NCI-H748 treated with DMSO at 0.1 percent for 48 hours (cell line): ENCODE data around the gene IREB2.
A peak's percentile ranks its signal among the peaks of the same experiment; 100 is the strongest.
"Not testable (repeated sequence)": the region's sequence is repeated elsewhere in the genome, so short reads cannot be mapped to it uniquely, and the experiment has no call there.

Experiments
- DNase-seq: peaks from one replicate; lab custom pipeline; 2025; lab: John Stamatoyannopoulos, UW

IREB2 gene

DNA sequence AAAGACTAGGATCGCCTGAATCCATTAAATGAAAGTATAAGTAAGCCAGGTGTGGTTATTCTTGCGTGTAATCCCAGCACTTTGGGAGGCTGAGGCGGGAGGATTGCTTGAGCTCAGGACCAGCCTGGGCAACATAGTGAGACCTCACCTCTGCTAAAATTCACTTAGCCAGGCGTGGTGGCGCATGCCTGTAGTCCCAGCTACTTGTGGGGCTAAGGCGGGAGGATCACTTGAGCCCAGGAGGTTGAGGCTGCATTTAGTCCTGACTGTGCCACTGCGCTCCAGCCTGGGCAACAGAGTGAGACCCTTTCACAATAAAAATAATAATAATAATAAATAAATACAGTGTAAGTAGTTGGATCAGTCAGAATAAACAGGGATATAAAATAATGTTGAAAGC is 43.9 kb downstream of the IREB2 start:
- no peak for DNase-seq

DNA sequence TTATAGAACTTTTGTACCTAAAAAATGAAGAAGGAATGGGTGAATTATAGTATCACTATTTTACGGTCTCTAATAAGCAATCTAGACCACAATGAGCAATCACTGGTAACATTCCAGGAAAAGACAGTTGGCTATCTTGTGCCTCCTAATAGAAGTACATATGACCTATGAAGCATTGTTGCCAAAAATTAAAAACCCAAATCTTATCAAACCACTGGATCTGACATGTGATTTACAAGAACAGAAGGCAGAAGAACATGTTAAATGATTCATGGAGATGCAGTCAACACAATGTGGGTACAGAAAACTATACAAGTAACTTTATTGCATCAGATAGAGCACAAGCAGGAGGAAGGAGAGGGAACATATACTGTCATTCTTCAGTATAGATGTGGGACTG is 54.9 kb downstream of the IREB2 start:
- no peak for DNase-seq

DNA sequence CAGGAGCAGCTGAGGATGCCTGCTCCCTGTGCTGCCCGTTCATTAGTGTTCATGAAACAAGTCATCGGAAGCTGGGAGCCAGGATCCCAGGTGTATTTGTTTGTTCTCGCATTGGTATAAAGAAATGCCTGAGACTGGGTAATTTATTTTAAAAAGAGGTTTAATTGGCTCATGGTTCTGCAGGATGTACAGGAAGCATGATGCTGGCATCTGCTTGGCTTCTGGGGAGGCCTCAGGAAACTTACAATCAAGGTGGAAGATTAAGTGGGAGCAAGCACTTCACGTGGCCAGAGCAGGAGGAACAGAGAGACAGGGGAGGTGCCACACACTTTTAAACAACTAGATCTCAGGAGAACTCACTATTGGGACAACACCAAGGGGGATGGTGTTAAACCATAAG is 63.8 kb downstream of the IREB2 start:
- DNase-seq: no peak

DNA sequence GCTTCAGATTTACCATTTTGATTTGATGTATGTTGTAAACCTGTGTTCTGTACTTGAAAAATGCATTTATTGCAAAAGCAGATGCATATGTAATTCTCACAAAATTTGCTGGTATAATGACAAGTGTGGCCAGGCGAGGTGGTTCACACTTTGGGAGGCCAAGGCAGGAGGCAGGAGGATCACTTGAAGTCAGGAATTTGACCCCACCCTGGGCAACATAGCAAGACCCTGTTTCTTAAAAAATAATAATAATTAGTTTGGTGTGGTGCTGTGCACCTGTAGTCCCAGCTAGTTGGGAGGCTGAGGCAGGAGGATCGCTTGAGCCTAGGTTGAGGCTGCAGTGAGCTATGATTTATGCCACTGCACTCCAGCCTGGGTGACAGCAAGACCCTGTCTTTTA is 64.6 kb downstream of the IREB2 start:
- no peak for DNase-seq

DNA sequence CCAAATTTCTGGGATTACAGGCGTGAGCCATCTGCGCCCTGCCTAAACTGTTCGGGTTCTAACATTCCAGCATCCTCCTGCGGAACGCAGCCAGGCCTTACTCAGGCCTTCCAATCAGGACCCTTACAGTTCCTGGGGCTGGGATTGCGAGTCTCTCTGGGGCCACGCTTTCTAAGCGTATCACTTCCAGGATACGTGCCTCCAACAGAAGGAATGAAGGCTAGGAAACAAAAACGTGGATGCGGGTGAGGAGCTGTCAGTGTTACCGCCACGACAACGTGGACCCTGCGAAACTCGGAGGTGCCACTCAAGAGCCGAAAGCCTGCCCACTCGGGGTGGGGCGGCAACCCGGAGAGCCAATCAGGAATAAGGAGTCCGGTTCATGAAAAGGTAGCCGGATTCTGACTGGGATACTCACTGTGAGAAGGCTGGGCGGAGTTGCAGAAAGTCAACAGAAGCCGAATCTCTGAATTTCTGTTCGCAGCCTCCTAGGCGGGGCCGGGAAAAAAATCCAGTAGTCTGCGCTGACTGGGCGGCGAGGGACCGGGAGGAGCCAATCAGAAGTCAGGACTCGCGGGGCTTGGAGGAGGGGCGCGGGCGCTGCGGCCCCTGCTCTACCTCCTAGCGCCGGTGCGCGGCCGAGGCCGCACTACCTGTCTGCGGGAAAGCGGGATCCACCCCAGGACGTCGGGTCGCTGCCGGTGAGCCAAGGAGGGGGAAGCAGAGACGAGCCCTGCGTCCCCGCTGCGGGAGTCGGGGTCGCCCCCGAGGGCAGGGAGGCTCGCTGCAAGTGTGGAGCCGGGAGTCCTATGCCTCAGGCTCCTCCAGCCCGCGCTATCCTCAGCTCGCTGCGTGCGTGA is 69.2 kb downstream of the IREB2 start, which contains the start of gene HYKK:
Gene HYKK, plus strand, starts transcription at position 607 of the 860 bp plus-strand sequence. CDS start 5,512 bp downstream, outside the sequence.
- DNase-seq: peak; percentile 91

DNA sequence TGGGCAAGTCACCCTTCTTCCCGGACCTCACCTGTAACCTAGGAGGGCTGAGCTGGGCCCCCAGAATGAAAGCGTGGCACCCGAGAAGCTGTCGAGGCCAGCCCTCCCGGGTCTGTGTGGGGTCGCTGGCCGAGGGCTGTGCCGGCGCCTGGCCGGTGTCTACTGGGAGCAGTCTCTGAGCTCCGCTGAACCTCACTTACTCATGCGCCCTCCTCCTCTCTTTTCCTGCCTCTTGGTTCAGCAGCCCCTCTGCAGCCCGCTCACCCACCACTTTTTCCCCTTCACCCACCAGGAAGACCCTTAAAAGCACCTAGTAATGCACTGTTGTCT is 69.8 kb downstream of the IREB2 start:
- no peak for DNase-seq

DNA sequence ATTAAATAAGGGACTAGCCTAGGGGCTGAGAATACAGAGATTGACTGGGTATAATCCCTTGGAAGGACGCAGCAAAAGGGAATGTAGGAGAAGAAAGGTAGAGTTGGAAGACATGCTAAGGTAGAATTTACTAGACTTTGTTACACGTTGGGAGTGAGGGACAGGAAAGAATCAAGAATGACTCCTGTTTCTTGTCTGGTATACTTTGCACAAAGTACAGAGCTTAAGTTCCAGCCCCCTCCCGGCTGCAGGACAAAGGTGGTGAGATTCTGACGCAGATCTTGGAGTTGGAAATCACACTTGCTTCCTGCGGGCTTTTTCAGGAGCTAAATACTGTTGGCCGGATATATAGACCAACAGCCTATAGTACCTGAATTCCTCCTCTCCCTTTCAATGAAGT is 70.3 kb downstream of the IREB2 start:
- DNase-seq: no peak

DNA sequence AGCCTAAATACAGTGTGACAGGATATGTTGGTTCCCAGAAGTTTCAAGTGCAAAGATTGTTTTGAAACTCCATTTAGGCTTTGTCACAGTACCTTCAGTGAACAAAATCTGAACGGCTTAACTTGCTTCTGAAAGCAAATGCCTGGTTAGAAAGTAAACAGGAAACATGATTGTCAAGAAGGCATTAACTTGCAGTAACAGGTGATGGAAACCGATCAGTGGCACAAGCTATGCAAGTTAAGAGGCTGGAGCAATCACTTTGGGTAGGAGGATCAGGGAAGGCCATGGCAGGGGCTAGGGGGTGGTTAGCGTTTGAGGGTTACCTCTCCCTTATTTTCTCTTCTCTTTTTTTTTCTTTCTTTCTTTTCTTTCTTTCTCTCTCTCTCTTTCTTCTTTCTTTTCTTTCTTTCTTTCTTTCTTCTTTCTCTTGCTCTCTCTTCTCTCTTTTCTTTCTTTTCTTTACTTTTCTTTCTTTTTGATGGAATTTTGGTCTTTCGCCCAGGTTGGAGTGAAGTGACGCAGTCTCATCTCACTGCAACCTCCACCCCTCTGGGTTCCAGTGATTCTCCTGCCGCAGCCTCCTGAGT is 71.8 kb downstream of the IREB2 start:
- no peak for DNase-seq

DNA sequence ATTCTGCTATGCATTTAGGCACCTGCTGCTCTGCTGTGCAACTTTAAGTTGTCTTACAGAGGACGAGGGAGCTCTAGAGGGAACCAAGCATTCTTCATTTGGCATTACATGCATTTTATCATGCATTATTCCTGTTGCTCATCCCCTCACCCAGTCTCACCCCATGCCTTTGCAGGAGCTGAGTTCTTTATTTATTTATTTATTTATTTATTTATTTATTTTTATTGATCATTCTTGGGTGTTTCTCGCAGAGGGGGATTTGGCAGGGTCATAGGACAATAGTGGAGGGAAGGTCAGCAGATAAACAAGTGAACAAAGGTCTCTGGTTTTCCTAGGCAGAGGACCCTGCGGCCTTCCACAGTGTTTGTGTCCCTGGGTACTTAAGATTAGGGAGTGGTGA is 82.0 kb downstream of the IREB2 start:
- DNase-seq: not testable (repeated sequence)

DNA sequence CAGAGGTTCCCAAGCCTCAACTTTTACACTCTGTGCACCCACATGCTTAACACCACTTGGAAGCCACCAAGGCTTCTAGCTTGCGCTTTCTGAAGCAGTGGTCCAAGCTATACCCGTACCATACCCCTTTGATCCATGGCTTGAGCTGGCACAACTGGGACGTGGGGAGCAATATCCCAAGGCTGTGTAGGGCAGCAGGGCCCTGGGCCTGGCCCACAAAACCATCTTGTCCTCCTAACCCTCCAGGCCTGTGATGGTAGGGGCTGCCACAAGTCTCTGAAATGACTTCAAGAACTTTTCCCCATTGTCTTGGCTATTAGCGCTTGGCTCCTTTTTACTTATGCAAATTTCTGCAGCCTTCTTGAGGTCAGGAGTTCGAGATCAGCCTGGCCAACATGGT is 86.2 kb downstream of the IREB2 start:
- no peak for DNase-seq

DNA sequence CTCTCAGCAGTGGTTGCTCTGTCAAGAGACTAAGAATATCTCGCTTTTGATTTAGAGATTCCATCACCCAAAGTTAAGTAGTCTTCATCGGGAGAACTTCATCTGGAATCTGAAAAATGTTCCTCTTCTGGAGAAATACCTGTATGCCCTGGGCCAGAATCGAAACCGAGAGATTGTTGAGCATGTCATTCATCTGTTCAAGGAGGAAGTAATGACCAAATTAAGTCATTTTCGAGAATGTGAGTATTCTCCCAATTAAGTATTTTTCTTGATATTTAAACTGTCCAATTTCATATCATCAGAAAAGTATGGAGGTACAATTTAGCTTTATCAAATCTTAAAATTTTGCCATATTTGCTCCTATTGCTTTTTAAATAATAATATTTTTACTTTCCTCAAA is 89.3 kb downstream of the IREB2 start:
- no peak for DNase-seq

DNA sequence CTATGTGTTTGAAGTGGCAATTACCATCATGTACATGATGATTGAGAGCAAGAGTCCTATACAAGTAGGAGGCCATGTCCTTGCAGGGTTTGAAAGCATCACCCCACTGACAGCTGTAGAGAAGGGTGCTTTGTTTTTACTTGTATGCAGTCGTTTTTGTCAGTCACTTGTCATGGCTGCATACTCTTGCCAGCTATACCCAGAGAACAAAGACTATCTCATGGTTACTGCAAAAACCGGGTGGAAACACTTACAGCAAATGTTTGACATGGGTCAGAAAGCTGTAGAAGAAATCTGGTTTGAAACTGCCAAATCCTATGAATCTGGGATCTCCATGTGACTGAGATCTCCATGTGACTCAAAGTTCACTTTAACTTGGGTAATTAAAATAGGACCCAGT is 95.3 kb downstream of the IREB2 start:
- DNase-seq: no peak

DNA sequence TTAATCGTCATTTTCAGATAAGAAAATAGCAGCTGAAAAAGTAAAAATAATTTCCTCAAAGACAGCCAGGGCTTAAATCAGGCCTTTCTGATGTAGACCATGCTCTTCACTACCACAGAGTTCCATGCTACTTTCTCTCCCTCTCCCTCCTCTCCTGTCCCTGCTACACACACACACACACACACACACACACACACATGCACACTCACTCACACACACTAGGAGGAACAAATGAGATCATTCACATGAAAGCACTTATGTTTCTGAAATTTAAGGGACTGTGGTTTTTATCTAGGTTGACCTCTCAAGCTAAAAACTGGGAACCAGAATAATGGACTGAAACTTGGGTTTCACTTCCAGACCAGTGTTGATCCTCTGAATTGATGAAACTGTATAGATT is 98.1 kb downstream of the IREB2 start:
- DNase-seq: no peak

DNA sequence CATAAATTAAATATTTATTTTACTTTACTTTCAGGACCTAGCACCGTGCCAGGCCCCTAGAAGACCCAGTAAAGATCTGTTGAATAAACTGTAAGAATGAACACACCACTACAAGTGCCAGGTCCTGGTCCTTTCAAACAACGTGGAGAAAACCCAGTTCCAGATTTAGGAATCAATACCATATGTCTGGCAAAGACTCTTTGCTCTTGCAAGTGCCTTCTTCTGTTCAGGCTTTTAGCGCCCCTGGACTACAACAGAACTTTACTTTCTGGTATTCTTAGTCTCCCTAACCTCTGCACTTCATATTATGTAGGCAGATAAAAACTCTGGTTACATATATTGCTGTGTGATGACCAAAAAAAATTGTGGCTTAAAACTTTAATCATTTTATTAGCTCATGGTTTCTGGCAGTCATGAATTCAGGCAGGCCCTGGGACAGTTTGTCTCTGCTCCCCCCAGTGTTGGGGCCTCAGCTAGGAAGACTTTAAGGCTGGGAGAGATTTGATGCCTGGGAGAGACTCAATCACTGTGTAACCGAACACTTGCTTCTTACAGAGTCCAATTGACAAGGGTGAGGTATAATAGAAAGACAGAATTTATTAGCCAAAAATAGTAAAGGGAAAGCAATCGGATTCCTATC is 99.4 kb downstream of the IREB2 start:
- DNase-seq: no peak

DNA sequence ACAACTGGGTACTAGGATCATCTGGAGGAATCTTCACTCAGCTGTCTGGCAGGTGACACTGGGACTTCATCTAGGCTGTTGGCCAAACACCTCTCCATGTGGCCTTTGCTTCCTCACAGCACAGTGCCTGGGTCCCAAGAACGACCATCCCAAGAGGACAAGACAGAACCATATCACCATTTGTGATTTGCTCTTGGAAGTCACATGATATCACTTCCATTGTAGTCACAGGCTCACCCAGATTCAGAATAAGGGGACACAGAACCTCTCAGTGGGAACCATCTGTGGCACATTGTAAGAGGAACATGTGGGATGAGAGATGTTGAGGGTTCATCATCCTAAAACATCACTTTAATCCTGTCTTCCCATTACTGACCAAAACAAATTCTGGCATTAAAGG is 100.3 kb downstream of the IREB2 start:
- DNase-seq: no peak

DNA sequence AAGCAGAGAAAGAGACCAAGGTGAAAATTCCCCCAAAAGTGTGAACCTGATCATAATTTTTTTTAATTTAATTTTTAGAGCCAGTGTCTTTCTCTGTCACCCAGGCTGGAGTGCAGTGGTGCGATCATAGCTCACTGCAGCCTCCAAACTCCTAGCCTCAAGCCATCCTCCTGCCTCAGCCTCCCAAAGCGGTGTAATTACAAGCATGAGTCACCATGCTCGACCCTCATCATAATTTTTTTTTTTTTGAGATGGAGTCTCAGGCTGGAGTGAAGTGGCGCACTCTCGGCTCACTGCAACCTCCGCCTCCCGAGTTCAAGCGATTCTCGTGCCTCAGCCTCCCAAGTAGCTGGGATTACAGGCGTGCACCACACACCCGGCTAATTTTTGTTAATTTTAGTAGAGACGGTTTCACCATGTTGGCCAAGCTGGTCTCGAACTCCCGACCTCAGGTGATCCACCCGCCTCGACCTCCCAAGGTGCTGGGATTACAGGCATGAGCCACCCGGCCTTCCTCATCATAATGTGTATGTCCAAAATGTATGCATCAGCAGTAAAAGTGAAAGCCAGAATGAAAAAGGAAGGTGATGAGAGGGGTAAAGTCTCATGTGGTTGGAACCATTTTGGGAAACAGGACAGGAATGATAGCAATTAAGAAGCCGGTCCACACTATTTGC is 101.6 kb downstream of the IREB2 start:
- not testable (repeated sequence) for DNase-seq

DNA sequence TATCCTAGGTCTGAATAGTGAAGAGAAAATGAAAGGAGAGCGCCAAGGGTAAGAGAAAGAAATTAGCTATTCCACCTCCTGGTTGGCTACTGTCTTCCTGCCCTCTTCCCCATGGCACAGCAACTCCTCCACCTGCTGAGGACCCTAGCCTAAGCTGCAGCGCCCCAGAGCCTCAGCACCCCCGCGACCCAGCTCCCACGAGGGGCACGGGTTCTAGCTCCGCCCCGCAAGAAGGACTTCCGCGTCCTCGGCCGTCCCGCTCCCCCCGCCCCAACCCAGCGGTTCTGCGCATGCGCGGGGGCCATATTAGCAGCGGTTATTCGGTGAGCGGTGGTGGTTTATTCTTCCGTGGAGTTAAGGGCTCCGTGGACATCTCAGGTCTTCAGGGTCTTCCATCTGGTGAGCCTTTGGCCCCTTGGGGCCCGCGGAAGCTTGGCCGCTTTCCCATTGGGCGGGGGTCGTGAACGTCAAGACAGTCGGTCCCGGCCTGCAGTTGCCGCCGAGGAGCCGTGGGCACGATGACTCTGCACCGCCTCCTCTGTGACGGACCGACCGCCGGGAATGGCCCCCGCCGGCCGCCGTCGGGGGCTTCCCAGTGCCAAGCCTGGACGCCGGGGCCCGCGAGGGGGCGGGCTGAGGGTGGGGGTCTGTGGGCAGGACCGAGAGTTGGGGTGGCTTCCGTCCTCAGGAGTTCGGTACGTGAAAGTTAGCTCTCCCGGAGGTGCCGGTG is 102.3 kb downstream of the IREB2 start, which contains the start of gene PSMA4:
Gene PSMA4, plus strand, starts transcription at position 304 of the 730 bp plus-strand sequence. CDS start 1,484 bp downstream, outside the sequence.
- peak; percentile 52 for DNase-seq

DNA sequence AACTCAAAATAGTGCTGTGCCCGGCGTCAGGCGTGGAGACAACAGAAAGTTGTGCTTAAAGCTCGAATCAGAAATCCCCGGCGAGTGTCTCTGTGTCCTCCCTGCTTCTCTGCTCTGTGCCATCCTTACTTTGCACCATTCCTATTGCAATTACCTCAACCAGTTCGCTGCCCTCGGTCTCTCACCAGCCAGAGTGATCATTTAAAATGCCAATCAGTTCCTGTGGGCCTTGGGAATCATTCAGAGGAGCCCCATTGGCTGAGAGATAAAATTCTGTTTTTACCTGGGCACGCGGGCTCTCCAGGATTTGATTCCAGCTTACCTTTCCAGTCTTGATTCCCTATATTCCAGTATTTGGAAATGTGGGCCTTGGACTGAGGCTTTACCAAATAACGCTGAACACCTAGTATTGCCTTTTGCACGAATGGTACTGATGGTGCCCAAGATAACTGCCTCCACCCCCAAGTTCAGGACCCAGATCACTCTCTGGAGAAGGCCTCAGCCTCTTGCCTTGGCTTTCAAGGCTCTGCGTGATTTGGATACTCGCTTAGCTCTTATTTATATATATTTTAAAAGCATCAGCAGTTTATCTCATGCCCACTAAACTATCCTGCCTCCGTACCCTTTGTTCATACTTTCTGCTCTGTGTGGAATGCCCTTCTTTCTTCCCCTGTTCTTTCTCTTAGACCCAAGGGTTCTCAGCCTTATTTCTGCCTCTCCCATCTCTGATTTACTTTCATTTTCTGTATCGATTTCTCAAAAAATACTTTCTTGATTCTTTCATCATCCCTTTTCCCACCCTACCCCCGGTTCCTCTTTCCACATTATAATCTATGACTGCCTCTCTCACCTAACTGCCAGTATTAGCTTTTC is 103.1 kb downstream of the IREB2 start:
- DNase-seq: no peak

DNA sequence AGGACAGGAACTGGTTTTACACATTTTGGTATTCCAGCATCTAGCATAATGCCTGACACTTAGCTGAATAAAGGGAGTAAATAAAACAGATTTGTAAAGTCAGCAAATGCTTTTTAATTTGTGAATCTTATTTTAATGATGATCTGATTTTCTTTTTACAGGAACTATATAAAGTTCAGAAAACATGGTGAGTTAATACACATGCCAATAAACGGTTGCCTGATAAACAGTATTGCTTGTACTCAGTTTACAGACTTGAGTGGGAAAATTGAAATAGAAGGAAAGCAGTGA is 103.7 kb downstream of the IREB2 start:
- DNase-seq: no peak

DNA sequence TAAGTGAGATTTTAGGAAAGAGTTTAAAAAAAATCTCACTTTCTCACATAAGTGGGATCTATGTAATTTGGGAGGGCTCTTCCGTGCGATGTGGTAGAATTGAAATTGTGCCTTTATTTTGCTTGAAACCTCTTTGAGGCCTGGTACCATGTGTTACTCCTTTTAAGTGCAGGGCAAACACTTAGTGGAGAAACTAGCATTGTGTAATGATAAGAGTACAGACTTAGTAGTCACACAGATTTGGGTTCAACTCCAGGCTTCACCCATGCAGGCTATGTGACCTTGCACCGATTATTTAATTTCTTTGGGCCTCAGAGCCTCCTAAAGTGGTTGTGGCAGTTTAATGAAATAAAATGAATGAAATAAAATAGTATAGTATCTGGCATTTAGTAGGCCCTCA is 104.6 kb downstream of the IREB2 start:
- DNase-seq: no peak

DNA sequence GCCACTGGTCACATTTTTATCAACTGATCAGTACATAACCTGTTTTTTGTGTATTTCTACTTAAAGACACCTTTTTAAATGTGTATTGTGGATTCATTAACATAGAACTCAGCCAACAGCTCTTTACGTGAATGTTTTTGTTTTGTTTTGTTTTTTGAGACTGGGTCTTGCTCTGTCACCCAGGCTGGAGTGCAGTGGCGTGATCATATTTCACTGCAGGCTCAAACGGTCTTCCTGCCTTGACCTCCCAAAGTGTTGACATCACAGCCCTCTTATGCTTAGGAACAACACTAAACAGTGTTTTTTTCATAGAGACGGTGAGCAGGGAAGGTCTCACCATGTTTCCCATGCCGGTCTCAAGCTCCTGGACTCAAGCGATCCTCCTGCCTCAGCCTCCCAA is 112.2 kb downstream of the IREB2 start:
- DNase-seq: no peak
